Activated CD4-positive, alpha-beta memory T cell treated with anti-CD3 and anti-CD28 coated beads, Interleukin-2, amount 10 ng/mL, durations not matched to agents 7 days and 5 days (primary cell): Measurements from ENCODE around the gene NAGPA. TPM values are rescaled to one million over a fixed set of nuclear protein-coding genes. Genes with fewer than 3 reads are reported as not detected.
"Not testable (repeated sequence)": the region's sequence is repeated elsewhere in the genome, so short reads cannot be mapped to it uniquely, and the experiment has no call there.

Experiments
- CTCF ChIA-PET: fragments of 350-600 bp; sonication (Branson Sonifier 250); formaldehyde crosslinking; loops from one replicate; lab custom pipeline; 2021; ENCODE audit warnings: antibody characterized with exemption, inconsistent platforms; lab: Charles Lee
- POLR2A ChIA-PET: fragments of 350-600 bp; sonication (Branson Sonifier 250); formaldehyde crosslinking; loops from one replicate; lab custom pipeline; 2021; ENCODE audit warnings: antibody characterized with exemption; lab: Charles Lee
- DNase-seq: peaks from one replicate; pipeline ENCODE4 v3.0.0-alpha.2; 2020
- H3K27ac Mint-ChIP-seq: one replicate; pipeline ENCODE4 v1.8.0; 2021; ENCODE audit warnings: mild to moderate bottlenecking, mixed read lengths
- H3K27me3 Mint-ChIP-seq: one replicate; pipeline ENCODE4 v1.8.0; 2021; ENCODE audit warnings: mixed read lengths
- H3K36me3 Mint-ChIP-seq: one replicate; pipeline ENCODE4 v1.8.0; 2021; ENCODE audit warnings: low read depth, mixed read lengths
- H3K4me1 Mint-ChIP-seq: one replicate; pipeline ENCODE4 v1.8.0; 2021; ENCODE audit warnings: mixed read lengths
- H3K4me3 Mint-ChIP-seq: one replicate; pipeline ENCODE4 v1.8.0; 2021; ENCODE audit warnings: mild to moderate bottlenecking, mixed read lengths
- H3K9me3 Mint-ChIP-seq: one replicate; pipeline ENCODE4 v1.8.0; 2021; ENCODE audit warnings: mixed read lengths
- total RNA-seq, 2 experiments: library from RNA; stranded (reverse); gene quantifications; one replicate each; pipeline ENCODE4 v1.2.3, GENCODE V29; 2021

The NAGPA gene, protein sequence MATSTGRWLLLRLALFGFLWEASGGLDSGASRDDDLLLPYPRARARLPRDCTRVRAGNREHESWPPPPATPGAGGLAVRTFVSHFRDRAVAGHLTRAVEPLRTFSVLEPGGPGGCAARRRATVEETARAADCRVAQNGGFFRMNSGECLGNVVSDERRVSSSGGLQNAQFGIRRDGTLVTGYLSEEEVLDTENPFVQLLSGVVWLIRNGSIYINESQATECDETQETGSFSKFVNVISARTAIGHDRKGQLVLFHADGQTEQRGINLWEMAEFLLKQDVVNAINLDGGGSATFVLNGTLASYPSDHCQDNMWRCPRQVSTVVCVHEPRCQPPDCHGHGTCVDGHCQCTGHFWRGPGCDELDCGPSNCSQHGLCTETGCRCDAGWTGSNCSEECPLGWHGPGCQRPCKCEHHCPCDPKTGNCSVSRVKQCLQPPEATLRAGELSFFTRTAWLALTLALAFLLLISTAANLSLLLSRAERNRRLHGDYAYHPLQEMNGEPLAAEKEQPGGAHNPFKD
- 10 to 100 TPM; 12.5 to 12.8 TPM for total RNA-seq

DNA sequence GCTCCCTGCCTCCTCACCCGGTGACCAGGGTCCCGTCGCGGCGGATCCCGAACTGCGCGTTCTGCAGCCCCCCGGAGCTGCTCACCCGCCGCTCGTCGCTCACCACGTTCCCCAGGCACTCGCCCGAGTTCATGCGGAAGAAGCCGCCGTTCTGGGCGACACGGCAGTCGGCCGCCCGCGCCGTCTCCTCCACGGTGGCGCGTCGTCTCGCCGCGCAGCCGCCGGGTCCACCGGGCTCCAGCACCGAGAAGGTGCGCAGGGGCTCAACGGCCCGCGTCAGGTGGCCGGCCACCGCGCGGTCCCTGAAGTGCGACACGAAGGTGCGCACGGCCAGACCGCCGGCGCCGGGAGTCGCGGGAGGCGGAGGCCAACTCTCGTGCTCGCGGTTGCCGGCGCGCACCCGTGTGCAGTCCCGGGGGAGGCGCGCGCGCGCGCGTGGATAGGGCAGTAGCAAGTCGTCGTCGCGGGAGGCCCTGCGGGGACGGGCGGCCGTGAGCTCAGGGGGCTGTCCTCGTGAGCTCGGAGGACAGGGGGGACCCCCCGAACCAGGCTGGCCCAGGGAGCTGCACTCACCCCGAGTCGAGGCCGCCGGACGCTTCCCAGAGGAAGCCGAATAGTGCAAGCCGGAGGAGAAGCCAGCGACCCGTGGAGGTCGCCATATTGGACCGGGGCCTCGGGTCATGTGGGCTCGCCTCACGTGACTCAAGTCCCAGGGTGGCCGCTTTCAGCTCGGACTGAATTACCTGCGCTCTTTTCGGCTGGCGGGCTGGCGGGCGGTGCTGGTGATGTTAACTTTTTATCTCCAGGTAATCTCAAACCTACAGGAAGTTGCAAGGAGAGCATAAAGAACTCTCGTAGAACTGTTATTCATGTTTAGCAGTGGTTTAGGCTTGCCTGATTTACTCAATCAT lies at the start of gene NAGPA:
Gene NAGPA (minus strand): TSS at position 680 of the 911 bp plus-strand sequence. CDS start 21 bp downstream, at position 659.
- Mint-ChIP-seq H3K27ac (peak within 1 kb of the TSS; percentile 64), H3K4me3 (peak within 1 kb of the TSS; percentile 83), H3K27me3 (no peaks in the 10 kb centered on the region), H3K9me3 (no peaks in the 10 kb centered on the region), H3K36me3 (no peaks in the 10 kb centered on the region), H3K4me1 (peaks cover 19% of the 10 kb centered on the region)
- ChIA-PET CTCF (interaction anchor here (0.9 kb wide), 1 partner anchor 51 kb away, joined by 3 read pairs; no protein-coding TSS in a partner anchor), POLR2A (interaction anchor here (0.6 to 3.9 kb wide), 9 partner anchors 12 to 341 kb away, joined by 3 to 23 read pairs (median 5); partner anchors contain the start of genes ALG1, ANKS3, DNAAF8 and GLYR1)
- DNase-seq, result peak; percentile 89

DNA sequence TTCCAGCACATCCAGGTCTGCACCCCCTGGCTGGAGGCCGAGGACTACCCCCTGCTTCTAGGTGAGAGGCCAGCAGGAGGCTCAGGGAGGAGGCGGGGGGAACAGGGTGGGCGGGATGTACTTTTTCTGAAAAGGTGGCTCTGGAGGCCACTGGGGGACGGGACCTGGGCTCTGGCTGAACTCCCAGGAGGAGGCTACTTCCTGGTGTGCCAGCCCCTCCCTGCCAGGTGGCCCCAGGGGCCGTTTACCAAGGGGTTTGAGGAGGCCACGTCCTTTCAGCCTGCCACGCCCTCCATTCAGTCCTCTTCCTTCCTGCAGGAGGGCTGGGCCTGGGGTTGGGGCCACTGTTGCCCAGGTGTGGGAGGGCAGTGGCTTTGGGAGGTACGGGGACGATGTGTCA lies 47.3 kb upstream of the NAGPA start:
- POLR2A ChIA-PET, H3K27ac Mint-ChIP-seq, H3K27me3 Mint-ChIP-seq, H3K9me3 Mint-ChIP-seq, H3K4me3 Mint-ChIP-seq, H3K4me1 Mint-ChIP-seq, DNase-seq: not testable (repeated sequence)
- peaks cover 20% of the 10 kb centered on the region for H3K36me3 Mint-ChIP-seq
- CTCF ChIA-PET, result interaction anchor here (0.7 kb wide), 1 partner anchor 25 kb away, joined by 3 read pairs; no protein-coding TSS in a partner anchor

DNA sequence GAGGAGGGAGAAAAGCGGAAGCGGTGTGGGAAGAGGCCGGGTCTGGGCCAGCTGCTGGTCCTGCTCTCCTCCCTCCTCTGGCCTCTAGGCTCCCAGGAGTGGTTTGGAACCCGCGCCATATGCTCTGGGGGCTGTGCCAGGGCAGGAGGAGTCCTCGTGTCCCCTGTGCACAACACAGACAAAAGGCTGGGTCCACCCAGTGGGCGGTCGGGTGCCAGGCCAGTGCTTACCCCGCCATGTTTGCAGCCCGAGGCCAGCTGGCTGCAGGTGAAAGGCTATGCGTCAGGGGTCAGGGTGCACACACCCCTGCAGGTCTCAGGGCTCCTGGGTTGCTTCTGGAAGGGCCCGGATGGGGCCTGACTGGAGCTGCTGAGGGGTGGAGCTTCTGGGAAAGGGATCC lies 46.7 kb upstream of the NAGPA start:
- POLR2A ChIA-PET, H3K9me3 Mint-ChIP-seq, DNase-seq, H3K27ac Mint-ChIP-seq, H3K27me3 Mint-ChIP-seq, H3K4me3 Mint-ChIP-seq, H3K4me1 Mint-ChIP-seq, CTCF ChIA-PET: not testable (repeated sequence)
- H3K36me3 Mint-ChIP-seq, result peaks cover 23% of the 10 kb centered on the region

DNA sequence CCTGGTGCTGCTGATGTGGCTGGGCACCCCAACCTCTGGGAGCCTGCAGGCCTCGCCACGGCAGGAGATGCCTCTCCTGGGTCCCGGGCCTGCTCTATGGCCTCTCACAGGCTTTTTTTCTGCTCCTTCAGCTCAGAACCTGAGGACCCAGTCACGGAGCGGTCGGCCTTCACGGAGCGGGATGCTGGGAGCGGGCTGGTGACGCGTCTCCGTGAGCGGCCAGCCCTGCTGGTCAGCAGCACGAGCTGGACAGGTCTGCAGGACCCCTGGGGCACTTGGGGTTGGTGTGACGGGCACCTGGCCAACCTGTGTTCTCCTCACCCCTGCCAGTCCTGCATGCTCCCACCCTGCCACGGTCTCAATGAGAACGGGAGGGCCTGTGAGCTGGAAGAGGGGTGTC lies 44.9 kb upstream of the NAGPA start:
- ChIA-PET CTCF (no interaction called here), POLR2A (no interaction called here)
- H3K4me3 Mint-ChIP-seq, result no peak overlapping the region
- H3K9me3 Mint-ChIP-seq, result no peaks in the 10 kb centered on the region
- DNase-seq, result no peak
- H3K27me3 Mint-ChIP-seq, result no peaks in the 10 kb centered on the region
- no peak overlapping the region for H3K27ac Mint-ChIP-seq
- H3K4me1 Mint-ChIP-seq, result peaks cover 8% of the 10 kb centered on the region
- H3K36me3 Mint-ChIP-seq, result peaks cover 18% of the 10 kb centered on the region

DNA sequence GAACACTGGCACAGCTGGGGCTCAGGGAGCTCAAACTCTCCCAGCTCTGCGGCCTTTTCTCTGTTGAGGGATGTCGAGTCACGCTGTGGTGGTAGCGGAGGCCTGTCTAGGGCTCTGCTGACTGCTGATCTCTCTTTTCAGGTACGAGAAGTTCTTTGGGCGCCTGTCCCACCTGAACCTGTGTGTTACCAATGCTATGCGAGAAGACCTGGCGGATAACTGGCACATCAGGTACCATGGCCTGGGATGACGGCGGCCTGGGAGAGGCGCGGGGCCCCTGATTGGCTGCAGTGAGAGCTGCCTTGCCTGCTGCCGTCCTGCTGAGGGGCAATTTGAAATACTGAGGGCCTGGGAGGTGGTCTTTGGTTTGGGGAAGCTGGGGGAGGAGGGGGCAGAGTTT lies 43.6 kb upstream of the NAGPA start:
- ChIA-PET POLR2A (no interaction called here), CTCF (interaction anchor here (1.3 kb wide), 1 partner anchor 15 kb away, joined by 3 read pairs; no protein-coding TSS in a partner anchor)
- H3K36me3 Mint-ChIP-seq, result peaks cover 15% of the 10 kb centered on the region
- DNase-seq, result no peak
- H3K27me3 Mint-ChIP-seq, result no peaks in the 10 kb centered on the region
- H3K9me3 Mint-ChIP-seq, result no peaks in the 10 kb centered on the region
- H3K4me3 Mint-ChIP-seq, result no peak overlapping the region
- H3K4me1 Mint-ChIP-seq, result peaks cover 20% of the 10 kb centered on the region
- no peak overlapping the region for H3K27ac Mint-ChIP-seq

DNA sequence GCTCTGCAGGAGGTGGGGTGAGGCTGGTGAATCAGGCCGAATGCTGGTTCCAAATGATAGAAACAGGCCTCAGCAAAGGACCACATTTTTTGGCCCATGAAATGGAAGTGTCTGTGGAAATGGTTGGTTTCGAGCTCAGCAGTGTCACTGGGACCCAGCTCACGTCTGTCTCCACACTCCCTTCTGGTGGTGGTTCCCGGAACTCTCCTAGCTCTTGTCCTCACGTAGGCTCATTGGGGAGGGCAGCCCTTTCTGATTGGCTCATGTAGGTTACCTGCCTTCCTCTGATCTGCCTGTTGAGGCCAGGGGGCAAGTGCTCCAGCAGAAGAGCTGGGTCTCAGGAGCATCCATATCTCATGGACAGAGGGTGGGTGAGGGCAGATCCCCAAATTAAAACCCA lies 41.9 kb upstream of the NAGPA start:
- Mint-ChIP-seq H3K4me1 (peaks cover 32% of the 10 kb centered on the region), H3K27ac (no peak overlapping the region), H3K4me3 (no peak overlapping the region), H3K27me3 (no peaks in the 10 kb centered on the region), H3K9me3 (no peaks in the 10 kb centered on the region), H3K36me3 (peaks cover 15% of the 10 kb centered on the region)
- ChIA-PET CTCF (interaction anchor here (3.5 kb wide), 1 partner anchor 8 kb away, joined by 18 read pairs; no protein-coding TSS in a partner anchor), POLR2A (interaction anchor here (1.1 to 1.7 kb wide), 2 partner anchors 42 to 604 kb away, joined by 3 to 6 read pairs; partner anchors contain the start of gene NAGPA)
- no peak for DNase-seq

DNA sequence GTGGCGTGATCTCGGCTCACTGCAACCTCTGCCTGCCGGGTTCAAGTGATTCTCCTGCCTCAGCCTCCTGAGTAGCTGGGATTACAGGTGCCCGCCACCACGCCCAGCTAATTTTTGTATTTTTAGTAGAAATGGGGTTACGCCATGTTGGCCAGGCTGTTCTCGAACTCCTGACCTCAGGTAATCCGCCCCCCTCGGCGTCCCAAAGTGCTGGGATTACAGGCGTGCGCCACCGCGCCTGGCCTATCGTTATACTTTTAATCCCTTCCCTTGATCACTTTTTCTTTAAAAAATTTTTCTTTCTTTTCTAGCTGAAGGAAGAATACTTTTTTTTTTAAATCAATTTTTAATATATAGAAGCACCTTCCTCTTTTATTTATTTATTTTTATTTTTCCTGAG lies 40.0 kb upstream of the NAGPA start:
- not testable (repeated sequence) for H3K27ac Mint-ChIP-seq, H3K27me3 Mint-ChIP-seq, DNase-seq, H3K4me3 Mint-ChIP-seq, H3K9me3 Mint-ChIP-seq
- ChIA-PET CTCF (interaction anchor here (1.2 to 3.5 kb wide), 2 partner anchors 10 to 60 kb away, joined by 7 to 18 read pairs; no protein-coding TSS in a partner anchor), POLR2A (interaction anchor here (0.6 kb wide), 1 partner anchor 19 kb away, joined by 4 read pairs; no protein-coding TSS in a partner anchor)
- peaks cover 13% of the 10 kb centered on the region for H3K36me3 Mint-ChIP-seq
- H3K4me1 Mint-ChIP-seq, result peaks cover 34% of the 10 kb centered on the region

DNA sequence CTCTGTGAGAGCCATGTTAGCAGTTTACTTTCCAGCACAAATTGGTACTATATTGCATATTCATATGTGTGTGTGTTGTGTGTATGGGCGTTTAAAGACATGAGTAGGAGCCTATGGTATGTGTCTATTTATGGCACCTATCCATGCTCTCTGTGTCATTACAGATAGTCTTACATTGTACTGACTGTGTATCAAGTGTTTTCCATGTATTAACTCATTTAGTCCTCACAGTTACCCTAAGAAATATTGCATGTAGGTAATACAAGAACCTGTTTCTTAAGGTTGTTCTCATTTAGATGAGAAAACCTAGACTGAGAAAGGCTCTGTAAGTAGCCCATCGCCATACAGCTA lies 39.5 kb upstream of the NAGPA start:
- H3K36me3 Mint-ChIP-seq, result peaks cover 13% of the 10 kb centered on the region
- no peak for DNase-seq
- CTCF ChIA-PET, result interaction anchor here (3.5 kb wide), 1 partner anchor 11 kb away, joined by 18 read pairs; no protein-coding TSS in a partner anchor
- H3K27me3 Mint-ChIP-seq, result no peaks in the 10 kb centered on the region
- H3K4me3 Mint-ChIP-seq, result peak overlapping the region; percentile 91
- H3K27ac Mint-ChIP-seq, result peak overlapping the region; percentile 22
- no peaks in the 10 kb centered on the region for H3K9me3 Mint-ChIP-seq
- peaks cover 34% of the 10 kb centered on the region for H3K4me1 Mint-ChIP-seq
- POLR2A ChIA-PET, result interaction anchor here (0.6 to 1.4 kb wide), 2 partner anchors 13 to 19 kb away, joined by 3 to 4 read pairs; no protein-coding TSS in a partner anchor

DNA sequence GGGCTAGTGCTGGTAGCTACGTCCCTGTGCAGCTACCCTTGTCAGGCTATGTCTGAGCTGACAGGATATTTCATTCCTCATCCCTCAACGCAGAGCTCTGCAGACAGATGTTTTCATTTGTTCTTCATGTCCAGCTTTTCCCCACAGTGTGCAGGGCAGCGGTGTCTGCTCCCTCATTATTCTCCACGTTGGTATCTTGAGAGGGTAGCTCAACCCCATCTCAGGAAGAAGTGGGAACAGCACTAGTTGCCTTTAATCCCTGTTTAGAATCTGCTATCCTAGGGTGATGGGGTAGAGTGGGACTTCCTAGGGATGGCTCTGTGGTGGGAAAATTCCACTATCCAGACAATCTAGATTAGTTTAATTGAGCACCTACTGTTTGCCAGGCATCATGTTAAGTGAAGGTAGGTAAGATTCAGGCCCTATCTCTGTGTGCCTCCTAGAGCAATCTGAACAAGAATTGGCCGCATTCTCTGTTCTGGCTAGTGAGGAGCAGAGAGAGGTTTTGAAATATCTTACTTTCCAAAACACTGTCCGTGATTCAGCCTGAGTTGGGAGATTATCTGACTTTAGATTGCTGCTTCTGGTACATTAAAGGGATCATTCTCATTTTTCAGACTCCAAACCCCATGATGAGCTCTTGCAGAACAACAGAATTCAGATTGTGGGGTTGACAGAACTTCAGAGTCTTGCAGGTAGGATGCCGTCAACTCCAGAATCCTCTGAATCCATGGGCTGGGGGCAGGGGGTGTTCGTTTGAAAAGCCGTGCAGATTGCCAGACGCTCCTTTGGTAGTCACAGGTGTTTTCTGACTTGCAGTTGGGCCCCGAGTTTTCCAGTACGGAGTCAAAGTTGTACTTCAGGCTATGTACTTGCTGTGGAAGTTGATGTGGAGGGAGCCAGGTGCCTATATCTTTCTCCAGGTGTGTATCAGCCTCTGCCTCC lies 38.9 kb upstream of the NAGPA start:
- Mint-ChIP-seq H3K4me1 (peaks cover 34% of the 10 kb centered on the region), H3K27ac (peak overlapping the region; percentile 94), H3K4me3 (peak overlapping the region; percentile 91), H3K9me3 (no peaks in the 10 kb centered on the region), H3K36me3 (peaks cover 13% of the 10 kb centered on the region), H3K27me3 (no peaks in the 10 kb centered on the region)
- DNase-seq, result no peak
- CTCF ChIA-PET, result interaction anchor here (1.2 to 1.9 kb wide), 3 partner anchors 12 to 16 kb away, joined by 4 to 14 read pairs (median 5); no protein-coding TSS in a partner anchor
- POLR2A ChIA-PET, result interaction anchor here (1.1 to 3.0 kb wide), 5 partner anchors 14 to 39 kb away, joined by 3 to 23 read pairs (median 6); partner anchors contain the start of gene NAGPA

DNA sequence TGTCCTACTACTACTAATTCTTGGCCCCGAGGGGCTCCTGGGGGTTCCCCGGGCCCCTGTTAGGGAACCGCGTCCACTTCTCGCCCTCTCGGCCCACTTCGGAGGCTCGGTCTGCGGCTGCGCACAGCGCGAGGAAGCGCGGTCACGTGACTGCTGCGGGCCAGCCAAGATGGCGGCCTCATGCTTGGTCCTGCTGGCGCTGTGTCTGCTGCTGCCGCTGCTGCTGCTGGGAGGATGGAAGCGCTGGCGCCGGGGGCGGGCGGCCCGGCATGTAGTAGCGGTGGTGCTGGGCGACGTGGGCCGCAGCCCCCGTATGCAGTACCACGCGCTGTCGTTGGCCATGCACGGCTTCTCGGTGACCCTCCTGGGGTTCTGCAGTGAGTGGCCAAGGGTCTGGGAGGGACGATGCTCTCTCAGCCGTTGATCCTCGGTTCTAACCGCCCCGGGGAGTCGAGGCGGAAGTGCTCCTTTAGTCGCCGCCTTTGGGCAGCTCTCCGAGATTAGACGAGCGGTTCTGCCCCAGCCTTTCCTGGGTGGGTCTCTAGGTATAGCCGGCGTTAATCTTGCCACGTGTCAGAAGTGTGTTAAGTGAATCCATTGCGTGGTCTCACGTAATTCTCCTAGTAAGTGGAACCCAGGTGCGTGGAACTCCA lies 38.1 kb upstream of the NAGPA start, which contains the start of gene ALG1:
Gene ALG1 (plus strand): TSS at position 163 of the 653 bp plus-strand sequence. CDS start 7 bp downstream, at position 170.
- H3K27ac Mint-ChIP-seq, result peak within 1 kb of the TSS; percentile 94
- peaks cover 34% of the 10 kb centered on the region for H3K4me1 Mint-ChIP-seq
- DNase-seq, result peak; percentile 89
- CTCF ChIA-PET, result interaction anchor here (1.2 to 1.9 kb wide), 4 partner anchors 13 to 21 kb away, joined by 4 to 14 read pairs (median 6); no protein-coding TSS in a partner anchor
- POLR2A ChIA-PET, result interaction anchor here (1.0 to 3.0 kb wide), 6 partner anchors 11 to 38 kb away, joined by 3 to 23 read pairs (median 5); partner anchors contain the start of gene NAGPA
- H3K27me3 Mint-ChIP-seq, result no peaks in the 10 kb centered on the region
- H3K9me3 Mint-ChIP-seq, result no peaks in the 10 kb centered on the region
- H3K36me3 Mint-ChIP-seq, result peaks cover 13% of the 10 kb centered on the region
- H3K4me3 Mint-ChIP-seq, result peak within 1 kb of the TSS; percentile 91

DNA sequence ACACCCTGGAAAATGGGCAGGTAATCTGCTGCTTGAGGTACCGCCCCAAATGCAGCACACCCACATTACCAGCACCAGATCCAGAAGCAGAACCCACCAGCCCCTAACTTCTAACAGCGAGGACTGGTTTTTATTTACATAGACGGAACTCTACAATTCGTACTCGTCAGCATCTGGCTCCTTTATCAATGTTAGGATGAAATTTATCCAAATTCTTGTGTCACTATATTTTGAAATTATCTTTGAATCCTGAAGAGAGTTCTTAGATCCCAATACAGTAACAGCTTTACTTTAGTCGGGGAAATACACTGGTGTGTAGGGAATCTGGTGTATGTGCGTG lies 37.6 kb upstream of the NAGPA start:
- H3K36me3 Mint-ChIP-seq, result peaks cover 12% of the 10 kb centered on the region
- ChIA-PET CTCF (interaction anchor here (1.2 to 1.9 kb wide), 4 partner anchors 13 to 21 kb away, joined by 4 to 14 read pairs (median 6); no protein-coding TSS in a partner anchor), POLR2A (interaction anchor here (1.0 to 3.0 kb wide), 5 partner anchors 10 to 38 kb away, joined by 3 to 23 read pairs (median 6); partner anchors contain the start of gene NAGPA)
- no peak for DNase-seq
- peaks cover 34% of the 10 kb centered on the region for H3K4me1 Mint-ChIP-seq
- peak overlapping the region; percentile 91 for H3K4me3 Mint-ChIP-seq
- H3K9me3 Mint-ChIP-seq, result no peaks in the 10 kb centered on the region
- H3K27me3 Mint-ChIP-seq, result no peaks in the 10 kb centered on the region
- H3K27ac Mint-ChIP-seq, result peak overlapping the region; percentile 94
